Activated T-cell treated with anti-CD3 and anti-CD28 coated beads, Interleukin-2, amount 50 U/mL, for 24 hours (primary cell): ENCODE measurements around the gene BTN2A1.
A peak's percentile ranks its signal among the peaks of the same experiment; 100 is the strongest.
"Not testable (repeated sequence)": the region's sequence is repeated elsewhere in the genome, so short reads cannot be mapped to it uniquely, and the experiment has no call there.

Source experiments
- DNase-seq: peaks from one replicate; pipeline ENCODE4 v3.0.0-alpha.2; 2020
- H3K27ac Mint-ChIP-seq: 2 replicates; pipeline ENCODE4 v1.8.0; 2020; ENCODE audit warnings: mild to moderate bottlenecking, mixed read lengths
- H3K27me3 Mint-ChIP-seq: 2 replicates; pipeline ENCODE4 v1.8.0; 2020; ENCODE audit warnings: mixed read lengths
- H3K36me3 Mint-ChIP-seq: 2 replicates; pipeline ENCODE4 v1.8.0; 2020; ENCODE audit warnings: low read depth, mixed read lengths
- H3K4me1 Mint-ChIP-seq: 2 replicates; pipeline ENCODE4 v1.8.0; 2020; ENCODE audit warnings: low read depth, mixed read lengths
- H3K4me3 Mint-ChIP-seq: 2 replicates; pipeline ENCODE4 v1.8.0; 2020; ENCODE audit warnings: mild to moderate bottlenecking, moderate library complexity, mixed read lengths
- H3K9me3 Mint-ChIP-seq: 2 replicates; pipeline ENCODE4 v1.8.0; 2020; ENCODE audit warnings: mixed read lengths

Gene BTN2A1

GRCh38 chr6:26445934-26446667, 11.7 kb upstream of the BTN2A1 start:
- peak; percentile 49 for DNase-seq
- Mint-ChIP-seq H3K36me3 (peaks cover 72% of the 10 kb centered on the region), H3K27me3 (no peaks in the 10 kb centered on the region), H3K4me3 (peak overlapping the region; percentile 45), H3K4me1 (peaks cover 63% of the 10 kb centered on the region), H3K27ac (peak overlapping the region; percentile 90), H3K9me3 (no peaks in the 10 kb centered on the region)

GRCh38 chr6:26447257-26447656, 10.5 kb upstream of the BTN2A1 start:
- Mint-ChIP-seq H3K27me3 (no peaks in the 10 kb centered on the region), H3K4me1 (peaks cover 57% of the 10 kb centered on the region), H3K4me3 (no peak overlapping the region), H3K36me3 (peaks cover 83% of the 10 kb centered on the region), H3K27ac (no peak overlapping the region), H3K9me3 (no peaks in the 10 kb centered on the region)
- DNase-seq: no peak

GRCh38 chr6:26450240-26450639, 7.5 kb upstream of the BTN2A1 start:
- DNase-seq: no peak
- Mint-ChIP-seq H3K9me3 (no peaks in the 10 kb centered on the region), H3K4me3 (no peak overlapping the region), H3K4me1 (peaks cover 30% of the 10 kb centered on the region), H3K27me3 (no peaks in the 10 kb centered on the region), H3K27ac (peak overlapping the region; percentile 51), H3K36me3 (peaks cover 71% of the 10 kb centered on the region)

GRCh38 chr6:26452631-26453235, 5.0 kb upstream of the BTN2A1 start:
- no peak overlapping the region for H3K27ac Mint-ChIP-seq
- peaks cover 60% of the 10 kb centered on the region for H3K36me3 Mint-ChIP-seq
- H3K27me3 Mint-ChIP-seq: no peaks in the 10 kb centered on the region
- H3K4me1 Mint-ChIP-seq: peaks cover 22% of the 10 kb centered on the region
- no peaks in the 10 kb centered on the region for H3K9me3 Mint-ChIP-seq
- no peak overlapping the region for H3K4me3 Mint-ChIP-seq
- no peak for DNase-seq

GRCh38 chr6:26454631-26455030, 3.1 kb upstream of the BTN2A1 start:
- no peaks in the 10 kb centered on the region for H3K27me3 Mint-ChIP-seq

GRCh38 chr6:26455357-26455970, 2.3 kb upstream of the BTN2A1 start:
- H3K4me1 Mint-ChIP-seq: peaks cover 34% of the 10 kb centered on the region
- no peak overlapping the region for H3K27ac Mint-ChIP-seq
- no peak for DNase-seq
- H3K9me3 Mint-ChIP-seq: no peaks in the 10 kb centered on the region
- H3K4me3 Mint-ChIP-seq: no peak overlapping the region
- H3K27me3 Mint-ChIP-seq: no peaks in the 10 kb centered on the region
- peaks cover 58% of the 10 kb centered on the region for H3K36me3 Mint-ChIP-seq

More at GRCh38 chr6:26454631-26455030, 3.1 kb upstream of the BTN2A1 start:
- H3K9me3 Mint-ChIP-seq: no peaks in the 10 kb centered on the region
- H3K36me3 Mint-ChIP-seq: peaks cover 58% of the 10 kb centered on the region
- no peak for DNase-seq
- peaks cover 25% of the 10 kb centered on the region for H3K4me1 Mint-ChIP-seq
- H3K27ac Mint-ChIP-seq: peak overlapping the region; percentile 10
- H3K4me3 Mint-ChIP-seq: no peak overlapping the region

- H3K27ac Mint-ChIP-seq: peak overlapping the region; percentile 98
- DNase-seq: peak; percentile 49
- peaks cover 56% of the 10 kb centered on the region for H3K36me3 Mint-ChIP-seq
- H3K27me3 Mint-ChIP-seq: no peaks in the 10 kb centered on the region
- peak overlapping the region; percentile 94 for H3K4me3 Mint-ChIP-seq
- H3K9me3 Mint-ChIP-seq: no peaks in the 10 kb centered on the region
- H3K4me1 Mint-ChIP-seq: peaks cover 48% of the 10 kb centered on the region
These were observed 420 bp upstream of the BTN2A1 start for GRCh38 chr6:26457264-26457805.

- Mint-ChIP-seq H3K27ac (peak overlapping the region; percentile 50), H3K36me3 (peaks cover 74% of the 10 kb centered on the region), H3K27me3 (no peaks in the 10 kb centered on the region), H3K9me3 (no peaks in the 10 kb centered on the region), H3K4me3 (peak overlapping the region; percentile 55), H3K4me1 (peaks cover 62% of the 10 kb centered on the region)
- DNase-seq: no peak
These were observed 1.5 kb downstream of the BTN2A1 start for GRCh38 chr6:26459023-26459810.

GRCh38 chr6:26461353-26461752, 3.6 kb downstream of the BTN2A1 start:
- Mint-ChIP-seq H3K4me1 (peaks cover 66% of the 10 kb centered on the region), H3K36me3 (peaks cover 83% of the 10 kb centered on the region), H3K4me3 (peak overlapping the region; percentile 55)
- not testable (repeated sequence) for H3K27me3 Mint-ChIP-seq, H3K9me3 Mint-ChIP-seq, DNase-seq, H3K27ac Mint-ChIP-seq

GRCh38 chr6:26464014-26464413, 6.3 kb downstream of the BTN2A1 start:
- no peak overlapping the region for H3K4me3 Mint-ChIP-seq
- H3K27me3 Mint-ChIP-seq: no peaks in the 10 kb centered on the region
- H3K36me3 Mint-ChIP-seq: peaks cover 99% of the 10 kb centered on the region
- DNase-seq: no peak
- peaks cover 52% of the 10 kb centered on the region for H3K4me1 Mint-ChIP-seq
- H3K9me3 Mint-ChIP-seq: no peaks in the 10 kb centered on the region
- peak overlapping the region; percentile 7 for H3K27ac Mint-ChIP-seq

GRCh38 chr6:26464416-26465131, 6.8 kb downstream of the BTN2A1 start:
- peaks cover 46% of the 10 kb centered on the region for H3K4me1 Mint-ChIP-seq
- peaks cover 97% of the 10 kb centered on the region for H3K36me3 Mint-ChIP-seq
- no peak for DNase-seq
- H3K9me3 Mint-ChIP-seq: no peaks in the 10 kb centered on the region
- no peak overlapping the region for H3K4me3 Mint-ChIP-seq
- H3K27ac Mint-ChIP-seq: peak overlapping the region; percentile 7
- H3K27me3 Mint-ChIP-seq: no peaks in the 10 kb centered on the region

- Mint-ChIP-seq H3K27me3 (no peaks in the 10 kb centered on the region), H3K4me3 (no peak overlapping the region), H3K27ac (peak overlapping the region; percentile 24), H3K9me3 (no peaks in the 10 kb centered on the region), H3K4me1 (peaks cover 34% of the 10 kb centered on the region), H3K36me3 (peaks cover 94% of the 10 kb centered on the region)
- DNase-seq: no peak
These were observed 8.0 kb downstream of the BTN2A1 start for GRCh38 chr6:26465776-26466175.

GRCh38 chr6:26468829-26469228, 11.1 kb downstream of the BTN2A1 start:
- DNase-seq: no peak
- Mint-ChIP-seq H3K4me3 (no peak overlapping the region), H3K27me3 (no peaks in the 10 kb centered on the region), H3K36me3 (peaks cover 88% of the 10 kb centered on the region), H3K27ac (peak overlapping the region; percentile 70), H3K4me1 (peaks cover 25% of the 10 kb centered on the region), H3K9me3 (peaks cover 10% of the 10 kb centered on the region)

- H3K27ac Mint-ChIP-seq: peak overlapping the region; percentile 5
These were observed 12.9 kb downstream of the BTN2A1 start for GRCh38 chr6:26470643-26471042.

More at GRCh38 chr6:26470643-26471042, 12.9 kb downstream of the BTN2A1 start:
- Mint-ChIP-seq H3K36me3 (peaks cover 79% of the 10 kb centered on the region), H3K27me3 (no peaks in the 10 kb centered on the region), H3K9me3 (peaks cover 10% of the 10 kb centered on the region), H3K4me3 (no peak overlapping the region), H3K4me1 (peaks cover 28% of the 10 kb centered on the region)
- DNase-seq: no peak
